GM21717 (cell line): ENCODE results near the gene ACP4.

Source experiments
- ATAC-seq: cut with Tn5 transposase; IDR thresholded peaks from one replicate; pipeline ENCODE4 v1.9.1; 2021; ENCODE audit warnings: mild to moderate bottlenecking, moderate library complexity; ENCODE audit not compliant: unreplicated experiment

ACP4 gene

DNA sequence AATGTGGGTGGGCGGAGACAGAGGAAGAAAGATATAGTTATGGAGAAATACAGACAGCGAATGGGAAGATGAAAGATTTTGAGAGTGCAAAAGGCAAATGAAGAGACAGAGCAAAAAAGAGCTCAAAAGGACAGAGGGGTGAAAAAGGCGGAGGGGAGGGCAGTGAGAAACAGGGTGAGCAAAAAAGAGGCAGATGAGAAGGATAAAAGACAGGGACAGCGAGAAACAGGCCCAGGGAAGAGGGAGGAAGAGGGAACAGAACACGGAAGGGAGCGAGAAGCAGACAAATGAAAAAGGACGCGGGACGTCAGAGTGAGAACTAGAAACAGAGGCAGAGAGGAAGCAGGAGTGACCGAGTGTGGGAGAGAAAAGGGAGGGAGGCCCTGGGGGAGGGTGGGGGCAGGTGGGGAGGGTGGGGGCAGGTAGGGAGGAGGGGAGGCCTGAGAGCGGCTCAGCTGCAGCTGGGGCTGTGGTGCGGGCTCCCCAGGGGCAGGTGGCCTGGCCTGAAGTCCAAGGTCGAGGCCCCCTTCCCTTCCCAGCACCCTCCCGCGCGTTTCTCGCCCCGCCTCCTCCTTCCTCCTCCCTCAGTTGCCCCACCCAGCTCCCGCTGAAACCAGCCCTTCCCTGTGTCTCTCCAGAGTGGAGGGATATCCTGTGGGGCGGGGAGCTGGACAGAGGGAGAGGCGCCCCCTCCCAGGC, 30.5 kb downstream of the ACP4 start:
- no peak for ATAC-seq

DNA sequence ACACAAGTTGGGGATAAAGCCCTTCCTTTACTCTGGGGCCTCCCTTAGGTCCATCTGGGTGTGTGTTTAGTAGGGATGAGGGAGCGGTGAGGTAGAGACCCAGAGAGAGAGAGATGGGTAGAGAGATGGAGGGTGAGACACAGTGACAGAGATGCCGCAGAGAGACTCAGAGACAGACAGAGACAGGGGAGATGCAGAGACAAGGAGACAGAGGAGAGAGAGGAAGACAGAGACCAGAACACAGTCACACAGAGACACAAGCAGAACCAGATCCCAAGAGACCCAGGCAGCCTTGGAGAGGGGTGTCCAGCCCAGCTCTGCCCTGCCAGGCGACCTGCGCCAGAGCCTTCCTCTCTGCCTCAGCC, 31.0 kb downstream of the ACP4 start:
- ATAC-seq = no peak

- ATAC-seq = no peak
Observed at GRCh38 chr19:50821622-50822021, 31.4 kb downstream of the ACP4 start.

- no peak for ATAC-seq
Observed at GRCh38 chr19:50822661-50823208, 32.5 kb downstream of the ACP4 start.

GRCh38 chr19:50823389-50824042, 33.3 kb downstream of the ACP4 start, which contains the start of gene KLK1:
Gene KLK1 (minus strand): TSS chr19:50823787. CDS start chr19:50823748, 39 bp downstream.
- ATAC-seq = no peak

DNA sequence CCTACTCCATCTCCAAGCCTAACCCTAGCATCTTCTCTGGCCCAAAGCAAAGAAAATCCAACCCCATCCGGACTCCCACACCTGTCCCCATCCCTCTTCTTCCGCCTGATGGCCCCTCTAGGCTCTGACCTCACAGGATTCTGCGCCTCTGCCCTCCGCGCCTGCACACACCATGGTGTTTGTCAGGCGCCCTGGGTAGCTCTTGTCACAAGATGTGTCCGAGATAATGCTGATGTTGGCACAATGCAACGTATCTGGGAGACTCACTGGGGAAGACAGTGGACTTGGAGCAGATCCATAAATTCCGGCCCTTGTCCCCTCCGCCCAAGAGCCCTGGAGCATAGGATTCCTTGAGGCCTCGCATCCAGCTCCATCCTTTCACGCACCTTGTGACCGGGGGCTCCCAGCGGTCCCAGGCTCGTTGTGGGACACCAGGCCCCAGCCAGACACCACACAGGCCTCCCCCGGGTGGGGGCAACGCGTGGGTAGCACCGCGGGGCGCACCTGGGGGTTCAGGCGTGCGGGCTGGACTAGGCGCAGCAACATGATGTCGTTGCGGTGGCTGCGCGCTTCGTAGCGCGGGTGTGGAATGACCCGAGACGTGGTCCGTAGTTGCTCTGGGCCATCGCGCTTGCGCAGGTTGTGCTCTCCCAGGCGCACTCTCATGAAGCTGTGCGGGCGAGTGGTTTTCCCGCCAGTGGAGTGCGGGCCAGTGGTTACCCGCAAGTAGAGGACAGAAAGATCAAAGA, 36.5 kb downstream of the ACP4 start:
- ATAC-seq = no peak

DNA sequence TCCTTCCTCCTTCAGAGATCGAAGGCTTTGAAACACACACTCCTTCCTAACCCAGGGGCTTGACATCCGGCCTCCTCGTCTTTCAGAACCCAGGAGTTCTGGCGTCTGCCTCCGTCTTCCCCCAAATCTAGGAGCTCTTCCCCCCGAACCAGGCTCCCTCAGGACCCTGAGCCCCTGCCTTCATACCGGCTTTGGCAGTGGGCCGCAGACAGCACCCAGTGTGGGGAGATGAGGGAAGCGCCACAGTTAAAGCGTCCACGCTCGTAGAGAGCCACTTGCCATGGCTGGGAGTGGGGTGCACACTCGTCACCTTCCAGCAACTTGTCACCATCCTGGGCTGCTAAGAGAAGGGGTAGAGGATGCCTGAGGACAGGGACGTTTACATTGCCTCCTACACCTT, 37.3 kb downstream of the ACP4 start:
- no peak for ATAC-seq

GRCh38 chr19:50829801-50830200, 39.6 kb downstream of the ACP4 start:
- no peak for ATAC-seq

DNA sequence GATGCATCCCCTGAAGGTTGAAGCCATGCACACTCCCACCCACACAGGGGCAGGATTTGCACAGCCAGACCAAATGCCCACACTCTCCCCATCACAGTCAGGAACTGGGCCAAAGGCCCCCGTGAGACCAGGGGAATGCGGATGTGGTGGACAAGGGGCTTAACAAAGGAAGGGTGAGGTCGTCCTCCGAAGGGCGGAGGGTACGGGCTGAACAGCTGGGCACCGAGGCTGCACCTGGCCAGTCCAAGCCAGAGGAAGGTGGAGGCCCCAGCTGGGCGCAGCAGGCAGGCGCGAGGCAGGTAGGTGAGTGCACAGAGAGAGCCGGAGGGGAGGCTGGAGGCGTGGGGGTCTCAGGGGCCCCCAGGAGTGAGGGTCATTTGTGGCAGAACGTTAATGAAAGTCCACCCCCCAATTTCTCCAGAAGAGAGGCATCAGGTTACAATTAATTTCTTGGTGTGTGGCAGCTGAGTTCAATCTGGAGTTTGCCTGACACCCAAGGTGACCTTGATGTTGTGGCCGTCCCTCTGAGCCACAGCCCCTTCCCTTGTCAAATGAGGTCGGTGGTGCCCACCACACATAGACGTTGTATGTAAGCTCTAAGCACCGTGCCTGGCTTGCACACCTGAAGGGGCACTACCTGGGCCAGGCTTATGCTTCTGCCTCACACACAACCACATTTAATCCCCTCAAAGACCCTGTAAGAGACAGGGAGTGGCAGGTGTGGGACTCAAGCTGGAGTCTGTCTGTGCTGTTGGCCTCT, 40.2 kb downstream of the ACP4 start:
- ATAC-seq = no peak

GRCh38 chr19:50831026-50831396, 40.8 kb downstream of the ACP4 start:
- ATAC-seq = no peak

- no peak for ATAC-seq
Observed at GRCh38 chr19:50832666-50833065, 42.5 kb downstream of the ACP4 start.

GRCh38 chr19:50833117-50833801, 43.0 kb downstream of the ACP4 start, which contains the start of gene KLK15:
Gene KLK15 (minus strand): TSS chr19:50833574. CDS start chr19:50831492, 2,082 bp downstream.
- no peak for ATAC-seq

GRCh38 chr19:50833802-50834167, 43.6 kb downstream of the ACP4 start:
- no peak for ATAC-seq

DNA sequence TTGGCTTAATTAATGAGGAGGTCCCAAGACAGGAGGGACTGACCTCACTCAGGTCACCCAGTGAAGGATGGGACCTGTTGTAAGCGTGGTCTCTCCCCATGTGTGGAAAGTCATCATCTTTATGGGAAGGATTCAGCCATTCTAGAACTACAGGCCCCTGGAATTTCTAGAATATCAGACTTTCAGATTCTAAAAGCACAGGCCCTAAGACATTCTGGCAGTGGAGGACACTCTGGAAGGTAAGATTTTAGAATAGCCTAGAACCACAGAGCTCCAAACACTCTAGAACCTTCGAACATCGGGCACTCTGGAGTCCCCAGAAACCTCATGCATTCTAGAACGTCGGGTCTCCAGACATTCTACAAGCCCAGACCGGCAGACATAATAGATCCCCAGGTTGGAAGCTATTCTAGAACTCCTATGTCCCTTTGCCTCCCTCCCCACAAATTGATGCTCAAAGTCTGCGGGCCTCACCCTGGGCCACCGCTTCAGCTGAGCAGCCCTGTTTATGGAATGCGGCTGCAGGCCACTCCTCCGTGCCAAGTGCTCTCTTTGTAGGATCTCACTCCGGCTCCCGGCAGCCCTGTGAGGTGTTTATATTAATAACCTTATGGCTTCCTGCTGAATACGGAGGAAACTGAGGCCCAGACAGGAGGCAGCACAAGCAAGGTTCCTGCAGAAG, 45.0 kb downstream of the ACP4 start:
- ATAC-seq = no peak

- no peak for ATAC-seq
Observed at GRCh38 chr19:50835785-50836542, 45.7 kb downstream of the ACP4 start.

DNA sequence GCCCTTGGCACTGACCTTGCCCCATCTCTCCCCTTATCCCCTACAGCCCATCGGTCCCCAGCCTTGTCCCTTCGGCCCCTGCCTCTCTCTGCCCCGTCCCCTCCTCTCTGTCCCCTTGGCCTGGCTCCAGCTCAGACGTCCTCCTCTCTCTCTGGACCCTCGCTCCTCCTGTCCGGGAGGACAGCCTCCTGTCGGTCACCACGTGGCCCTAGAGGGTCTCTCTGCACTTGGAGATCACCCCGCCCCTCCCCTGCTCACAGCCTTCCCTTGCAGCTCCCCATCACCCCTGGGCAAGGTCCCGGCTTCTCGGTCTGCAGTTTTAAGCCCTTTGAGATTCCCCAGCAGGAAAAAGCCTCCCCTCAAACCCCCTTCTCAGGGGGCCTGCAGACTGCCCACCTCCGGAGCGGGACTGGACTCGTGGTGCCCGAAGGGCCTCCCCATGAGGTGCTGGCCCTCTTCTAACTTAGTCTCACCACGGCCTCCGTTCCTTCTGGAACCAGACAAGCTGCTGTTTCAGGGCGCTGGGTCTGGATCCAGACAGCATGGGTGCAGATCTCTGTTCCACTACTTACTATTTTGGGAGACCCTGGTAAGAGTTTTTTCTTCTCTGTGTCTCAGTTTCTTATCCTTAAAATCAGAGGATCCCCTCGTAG, 46.5 kb downstream of the ACP4 start:
- no peak for ATAC-seq

DNA sequence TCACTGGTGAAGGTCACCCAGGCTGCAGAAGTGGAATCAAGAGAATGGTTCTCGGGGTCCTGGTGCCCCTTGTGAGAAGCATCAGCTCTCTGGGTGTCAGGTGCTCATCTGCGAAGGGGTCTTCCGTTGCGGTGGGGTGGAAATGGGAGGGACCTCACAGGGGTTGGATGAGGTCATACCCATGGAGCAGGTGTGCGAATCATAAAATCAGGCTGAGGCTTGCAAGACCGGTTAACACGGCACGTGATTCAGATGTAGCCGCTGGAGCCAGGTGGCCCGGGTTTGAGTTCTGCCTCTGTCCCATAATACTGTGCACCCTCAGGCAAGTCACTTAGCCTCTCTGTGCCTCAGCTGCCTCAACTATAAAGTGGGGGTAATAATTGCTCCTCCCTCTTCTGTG, 47.1 kb downstream of the ACP4 start:
- ATAC-seq = no peak

- no peak for ATAC-seq
Observed at GRCh38 chr19:50838239-50838638, 48.0 kb downstream of the ACP4 start.
